Liver (tissue), 3 donors: Measurements from ENCODE around the gene DNTT.

Source experiments
- EGR1 ChIP-seq, 2 donors: IDR thresholded peaks; 2 replicates each; pipeline ENCODE4 v1.6.1; 2016 to 2018; ENCODE audit warnings: antibody characterized with exemption in 2 of 2, low read depth in 2 of 2
- HNF4A ChIP-seq, 2 donors: conservative IDR thresholded peaks; 2 replicates each; pipeline ENCODE4 v1.6.1; 2016; ENCODE audit warnings: antibody characterized with exemption in 2 of 2, mild to moderate bottlenecking in 2 of 2
- YY1 ChIP-seq: IDR thresholded peaks from 2 replicates; pipeline ENCODE4 v1.6.1; 2016; ENCODE audit warnings: antibody characterized with exemption, mild to moderate bottlenecking
- TF ChIP-seq, protein P1 (sequence below): fragments of 150-350 bp; IDR thresholded peaks from 2 replicates; pipeline ENCODE4 v1.5.1; 2017; ENCODE audit warnings: improper control_type of control experiment, low read depth, low read length; ENCODE audit not compliant: missing input control
- TF ChIP-seq, protein P2 (sequence below): IDR thresholded peaks from 2 replicates; pipeline ENCODE4 v1.6.1; 2016; ENCODE audit warnings: antibody characterized with exemption
- donor health status: healthy.
- donor health status: healthy.

DNA sequence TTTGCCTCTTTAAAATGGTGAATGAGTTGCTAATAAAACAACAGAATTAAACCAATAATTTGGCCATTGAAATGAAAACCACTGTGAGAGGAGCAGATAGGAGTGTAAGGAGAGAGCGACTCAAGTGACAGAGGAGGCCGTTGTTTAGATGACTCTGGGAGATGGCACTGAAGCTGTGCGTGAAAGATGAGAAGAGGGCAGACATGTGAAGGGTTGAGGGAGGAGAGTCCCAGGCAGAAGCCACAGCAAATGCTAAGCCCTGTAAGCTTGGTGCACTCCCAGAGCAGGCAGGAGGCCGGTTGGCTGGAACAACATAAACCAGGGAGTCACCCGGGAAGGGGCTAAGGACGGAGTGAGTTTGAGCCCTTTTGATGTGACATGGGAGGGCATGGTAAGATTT is 55.4 kb downstream of the DNTT start:
- TF ChIP-seq, protein P1, sequence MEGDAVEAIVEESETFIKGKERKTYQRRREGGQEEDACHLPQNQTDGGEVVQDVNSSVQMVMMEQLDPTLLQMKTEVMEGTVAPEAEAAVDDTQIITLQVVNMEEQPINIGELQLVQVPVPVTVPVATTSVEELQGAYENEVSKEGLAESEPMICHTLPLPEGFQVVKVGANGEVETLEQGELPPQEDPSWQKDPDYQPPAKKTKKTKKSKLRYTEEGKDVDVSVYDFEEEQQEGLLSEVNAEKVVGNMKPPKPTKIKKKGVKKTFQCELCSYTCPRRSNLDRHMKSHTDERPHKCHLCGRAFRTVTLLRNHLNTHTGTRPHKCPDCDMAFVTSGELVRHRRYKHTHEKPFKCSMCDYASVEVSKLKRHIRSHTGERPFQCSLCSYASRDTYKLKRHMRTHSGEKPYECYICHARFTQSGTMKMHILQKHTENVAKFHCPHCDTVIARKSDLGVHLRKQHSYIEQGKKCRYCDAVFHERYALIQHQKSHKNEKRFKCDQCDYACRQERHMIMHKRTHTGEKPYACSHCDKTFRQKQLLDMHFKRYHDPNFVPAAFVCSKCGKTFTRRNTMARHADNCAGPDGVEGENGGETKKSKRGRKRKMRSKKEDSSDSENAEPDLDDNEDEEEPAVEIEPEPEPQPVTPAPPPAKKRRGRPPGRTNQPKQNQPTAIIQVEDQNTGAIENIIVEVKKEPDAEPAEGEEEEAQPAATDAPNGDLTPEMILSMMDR, result no peak
- TF ChIP-seq YY1, result no peak
- TF ChIP-seq HNF4A (conservative IDR thresholded peaks at IDR 0.05), result no peak
- TF ChIP-seq, protein P2, sequence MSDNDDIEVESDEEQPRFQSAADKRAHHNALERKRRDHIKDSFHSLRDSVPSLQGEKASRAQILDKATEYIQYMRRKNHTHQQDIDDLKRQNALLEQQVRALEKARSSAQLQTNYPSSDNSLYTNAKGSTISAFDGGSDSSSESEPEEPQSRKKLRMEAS, result no peak
- no peak for TF ChIP-seq EGR1 (IDR thresholded peaks at IDR 0.05; ENCODE audit: low read depth in 2 of 2)
